Effector memory CD4-positive, alpha-beta T cell (primary cell): ENCODE measurements around the gene CHN1.

Source experiments
- DNase-seq, 3 donors: peaks; one replicate each; pipeline ENCODE4 v3.0.0-alpha.2; 2020
- H3K27ac ChIP-seq: 2 replicates; pipeline ENCODE4 v1.7.0; 2013; ENCODE audit warnings: mild to moderate bottlenecking, low read length, moderate library complexity; ENCODE audit not compliant: insufficient read depth, poor library complexity, severe bottlenecking
- H3K27me3 ChIP-seq: replicated peaks from 2 replicates; pipeline ENCODE4 v1.7.0; 2013; ENCODE audit warnings: mild to moderate bottlenecking, low read length; ENCODE audit not compliant: insufficient read depth, control insufficient read depth, poor library complexity, severe bottlenecking
- H3K36me3 ChIP-seq: 2 replicates; pipeline ENCODE4 v1.7.0; 2013; ENCODE audit warnings: mild to moderate bottlenecking, low read length, moderate library complexity; ENCODE audit not compliant: control insufficient read depth, insufficient read depth
- H3K4me1 ChIP-seq: 2 replicates; pipeline ENCODE4 v1.7.0; 2013; ENCODE audit warnings: low read length, mild to moderate bottlenecking; ENCODE audit not compliant: control insufficient read depth, insufficient read depth, poor library complexity, severe bottlenecking
- H3K4me3 ChIP-seq: 2 replicates; pipeline ENCODE4 v1.7.0; 2013; ENCODE audit warnings: low read length, low read depth, mild to moderate bottlenecking; ENCODE audit not compliant: insufficient read depth, poor library complexity, severe bottlenecking
- H3K9me3 ChIP-seq: 2 replicates; pipeline ENCODE4 v1.7.0; 2013; ENCODE audit warnings: mild to moderate bottlenecking, low read length, moderate library complexity; ENCODE audit not compliant: control insufficient read depth

Gene CHN1

DNA sequence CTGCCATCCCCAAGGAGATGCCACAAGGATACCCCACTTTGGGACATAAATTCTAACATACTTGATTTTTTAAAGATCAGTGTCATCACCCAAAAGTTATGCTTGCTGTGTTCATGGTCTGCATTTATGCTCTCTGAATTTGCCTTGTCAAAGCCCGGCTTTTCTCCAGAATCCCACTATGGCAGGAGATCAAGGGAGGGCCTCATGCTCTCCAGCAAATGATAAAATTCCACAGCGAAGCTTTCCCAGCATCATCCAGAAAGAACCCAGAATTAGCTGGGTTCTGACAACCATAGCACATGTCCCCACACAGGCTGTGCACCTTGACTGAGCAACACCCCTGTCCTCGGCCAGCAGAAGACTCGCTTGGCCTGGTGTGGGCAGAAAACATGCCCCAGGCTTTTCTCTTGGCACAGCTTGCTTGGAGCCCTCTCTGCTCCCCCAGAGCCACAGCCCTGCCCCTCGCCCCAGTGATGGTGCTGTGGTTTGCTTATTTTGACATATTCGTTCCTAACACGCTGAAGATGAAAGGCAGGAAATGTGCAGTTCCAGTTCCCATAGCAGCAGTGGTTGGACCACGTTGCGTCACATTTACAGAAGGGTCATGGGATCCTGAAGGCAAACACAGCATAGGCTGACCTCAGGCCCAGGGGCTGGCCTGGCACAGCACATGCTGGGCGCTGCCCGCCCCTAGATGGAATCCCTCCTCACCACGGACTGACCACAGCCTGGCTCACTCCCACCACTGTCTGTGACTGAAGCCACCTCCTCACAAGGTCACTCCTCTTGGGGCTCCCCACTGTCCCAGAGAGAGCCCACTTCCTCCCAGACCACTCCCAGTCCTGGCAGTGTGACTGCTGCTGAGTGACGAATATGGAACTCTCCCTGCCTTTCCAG lies 226.8 kb downstream of the CHN1 start:
- peak; percentile 65 to 76 (median 67) for DNase-seq
- H3K36me3 ChIP-seq = no peaks in the 10 kb centered on the region
- H3K4me3 ChIP-seq = peak overlapping the region; percentile 5
- no peaks in the 10 kb centered on the region for H3K9me3 ChIP-seq
- peak overlapping the region; percentile 62 for H3K27ac ChIP-seq
- H3K27me3 ChIP-seq = no peaks in the 10 kb centered on the region
- H3K4me1 ChIP-seq = peaks cover 22% of the 10 kb centered on the region

DNA sequence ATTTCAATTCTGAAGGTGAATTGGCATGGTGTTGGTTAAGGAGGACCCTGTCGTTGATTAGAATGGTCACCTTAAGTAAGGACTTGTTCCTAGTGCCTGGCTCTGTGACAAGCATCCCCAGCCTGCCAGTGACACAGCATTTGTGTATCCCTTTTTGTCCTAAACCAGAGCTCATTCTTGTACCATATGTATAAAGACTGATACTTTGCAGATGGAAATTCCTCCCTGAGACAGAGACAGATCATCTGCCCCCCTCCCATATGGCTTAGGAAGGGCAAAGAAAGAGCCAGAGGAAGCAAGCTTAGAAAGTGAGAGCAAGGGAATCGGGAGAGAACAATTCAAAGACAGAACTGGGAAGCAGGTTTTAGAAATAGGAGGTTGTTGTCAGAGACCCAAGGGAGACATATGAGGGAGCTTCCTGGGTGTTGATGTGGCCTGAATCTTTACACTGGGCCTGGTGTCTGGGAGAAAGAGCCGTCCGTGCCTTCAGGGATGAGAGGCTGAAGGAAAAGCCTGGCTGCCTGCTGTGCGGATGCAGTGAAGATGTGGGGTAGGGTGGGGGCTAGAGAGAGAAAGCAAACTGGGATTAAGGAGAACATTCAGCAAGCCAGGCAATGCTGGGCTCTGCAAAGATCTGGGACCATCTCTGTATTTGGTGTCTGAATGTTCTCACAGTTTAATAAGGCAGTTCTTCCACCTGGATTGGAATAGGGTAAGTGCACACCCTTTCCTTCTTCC lies 227.7 kb downstream of the CHN1 start:
- no peaks in the 10 kb centered on the region for H3K9me3 ChIP-seq
- no peaks in the 10 kb centered on the region for H3K36me3 ChIP-seq
- DNase-seq = no peak
- H3K4me3 ChIP-seq = no peak overlapping the region
- H3K4me1 ChIP-seq = peaks cover 22% of the 10 kb centered on the region
- no peaks in the 10 kb centered on the region for H3K27me3 ChIP-seq
- no peak overlapping the region for H3K27ac ChIP-seq

DNA sequence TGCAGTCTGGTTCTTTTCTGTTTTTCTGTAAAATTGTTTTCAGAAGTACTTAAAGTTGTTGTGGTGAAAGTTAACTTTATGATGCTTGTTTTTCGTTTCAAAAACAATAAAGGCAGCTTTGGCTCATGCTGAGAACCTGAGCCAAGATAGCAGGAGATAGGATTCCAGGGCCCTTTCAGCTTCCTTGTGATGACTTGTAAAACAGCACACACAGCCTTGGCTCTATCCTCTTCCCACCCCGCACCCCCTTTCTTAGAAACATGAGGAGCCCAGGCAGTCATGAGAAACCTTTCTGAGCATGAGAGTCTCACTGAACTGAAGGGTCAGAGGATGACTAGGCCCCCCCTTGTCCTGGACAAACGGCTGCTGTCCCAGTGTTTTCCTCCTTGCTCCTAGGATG lies 228.5 kb downstream of the CHN1 start:
- DNase-seq = no peak
- no peaks in the 10 kb centered on the region for H3K36me3 ChIP-seq
- no peaks in the 10 kb centered on the region for H3K27me3 ChIP-seq
- peaks cover 22% of the 10 kb centered on the region for H3K4me1 ChIP-seq
- no peak overlapping the region for H3K4me3 ChIP-seq
- H3K27ac ChIP-seq = no peak overlapping the region
- no peaks in the 10 kb centered on the region for H3K9me3 ChIP-seq

DNA sequence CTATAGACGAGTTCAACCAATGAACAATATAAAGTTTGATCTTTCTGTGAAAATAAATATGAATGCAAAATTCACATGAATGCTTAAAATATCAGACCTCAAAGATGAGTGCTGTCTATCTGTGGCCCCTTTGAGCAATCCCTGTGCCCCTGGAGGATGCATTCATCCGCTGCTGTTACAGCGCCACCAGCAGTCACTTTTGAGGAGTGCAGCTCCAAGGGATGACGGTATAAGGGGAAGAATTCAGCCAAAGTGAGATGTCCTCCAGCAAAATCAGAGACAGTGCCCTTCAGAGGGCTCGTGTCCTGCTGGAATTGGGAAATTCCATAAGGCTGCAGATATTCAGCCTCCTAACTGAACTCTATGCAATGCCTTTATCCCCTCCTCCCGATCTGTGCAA lies 229.0 kb downstream of the CHN1 start:
- H3K27me3 ChIP-seq = no peaks in the 10 kb centered on the region
- no peak overlapping the region for H3K4me3 ChIP-seq
- H3K9me3 ChIP-seq = no peaks in the 10 kb centered on the region
- peaks cover 22% of the 10 kb centered on the region for H3K4me1 ChIP-seq
- no peak overlapping the region for H3K27ac ChIP-seq
- no peaks in the 10 kb centered on the region for H3K36me3 ChIP-seq
- DNase-seq = no peak

DNA sequence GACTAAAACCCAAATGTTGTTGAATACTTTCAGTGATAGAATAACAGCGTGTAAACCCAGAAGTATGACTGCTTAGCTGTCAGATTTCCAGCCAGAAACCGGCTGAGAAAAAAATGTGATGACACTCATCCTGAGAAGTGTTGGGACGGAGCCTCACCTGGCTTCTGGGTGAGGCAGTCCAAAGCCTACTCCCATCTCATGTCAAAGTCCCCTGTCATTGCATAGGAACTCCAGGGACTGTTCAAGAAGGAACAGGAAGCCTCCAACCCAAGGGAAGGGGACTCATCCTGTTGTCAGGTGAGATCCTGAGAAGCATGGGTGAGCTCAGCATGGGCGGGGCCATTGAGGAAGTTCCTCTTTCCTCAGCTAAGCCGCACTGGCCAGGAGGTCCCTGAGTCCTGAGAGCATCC lies 229.6 kb downstream of the CHN1 start:
- H3K9me3 ChIP-seq = no peaks in the 10 kb centered on the region
- no peak overlapping the region for H3K4me3 ChIP-seq
- no peaks in the 10 kb centered on the region for H3K27me3 ChIP-seq
- peaks cover 22% of the 10 kb centered on the region for H3K4me1 ChIP-seq
- DNase-seq = no peak
- no peak overlapping the region for H3K27ac ChIP-seq
- no peaks in the 10 kb centered on the region for H3K36me3 ChIP-seq

DNA sequence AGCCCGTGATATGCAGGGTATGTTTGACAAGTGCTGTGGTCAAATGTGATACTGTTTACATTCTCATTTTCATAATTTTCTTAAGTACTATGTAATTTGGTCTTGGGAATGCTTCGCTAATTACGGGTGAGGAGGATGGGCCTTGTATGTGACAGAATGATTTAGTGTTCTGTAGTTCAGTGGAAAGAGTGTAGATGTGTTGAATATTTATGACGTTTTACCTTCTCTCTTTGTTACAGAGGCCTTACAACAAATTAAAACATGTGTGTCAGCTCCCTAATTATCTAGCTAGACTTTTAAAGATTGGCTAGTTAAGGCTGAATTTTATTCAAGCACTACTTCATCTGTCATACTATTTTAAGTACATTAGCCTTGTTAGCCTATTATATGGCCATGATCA lies 230.3 kb downstream of the CHN1 start:
- no peaks in the 10 kb centered on the region for H3K27me3 ChIP-seq
- H3K4me1 ChIP-seq = peaks cover 20% of the 10 kb centered on the region
- no peak overlapping the region for H3K27ac ChIP-seq
- no peaks in the 10 kb centered on the region for H3K36me3 ChIP-seq
- H3K9me3 ChIP-seq = no peaks in the 10 kb centered on the region
- DNase-seq = no peak
- no peak overlapping the region for H3K4me3 ChIP-seq

DNA sequence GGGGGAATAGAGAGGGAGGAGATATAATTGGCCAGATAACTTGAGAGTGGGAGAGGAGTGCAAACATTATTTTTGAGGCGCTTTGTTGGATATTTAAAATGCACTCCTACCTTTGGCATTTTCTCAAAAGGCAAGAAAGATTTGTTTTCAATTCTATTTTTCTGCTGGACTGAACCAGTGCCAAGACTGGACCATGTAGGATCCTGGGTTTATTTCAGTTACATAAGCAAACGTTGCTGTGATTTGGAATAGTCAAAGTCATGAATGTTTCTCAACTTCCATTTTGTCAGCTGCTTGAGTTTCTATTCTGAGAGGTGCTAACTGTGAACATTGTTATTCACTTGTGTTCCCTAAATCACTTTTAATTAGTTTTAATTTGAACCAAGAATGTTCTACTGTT lies 232.0 kb downstream of the CHN1 start:
- H3K36me3 ChIP-seq = no peaks in the 10 kb centered on the region
- no peaks in the 10 kb centered on the region for H3K27me3 ChIP-seq
- no peak for DNase-seq
- H3K27ac ChIP-seq = no peak overlapping the region
- peaks cover 8% of the 10 kb centered on the region for H3K4me1 ChIP-seq
- no peaks in the 10 kb centered on the region for H3K9me3 ChIP-seq
- no peak overlapping the region for H3K4me3 ChIP-seq

DNA sequence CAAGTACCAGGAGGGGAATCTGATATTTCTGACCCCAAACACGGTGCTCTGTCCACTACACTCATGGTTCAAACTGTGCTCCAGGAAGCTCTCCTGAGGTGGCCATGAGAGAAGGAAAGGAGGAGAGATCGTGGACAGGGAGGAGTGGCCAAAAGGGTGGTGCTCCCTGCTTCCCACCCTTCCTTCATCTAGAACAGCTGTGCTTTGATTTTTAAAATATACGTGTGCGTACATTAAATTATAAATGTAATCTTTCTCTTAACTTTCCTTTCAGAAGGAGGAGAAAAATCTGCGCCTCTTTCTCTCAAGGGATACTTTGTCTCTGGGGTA lies 232.7 kb downstream of the CHN1 start:
- Histone ChIP-seq H3K4me3 (no peak overlapping the region), H3K4me1 (no peaks in the 10 kb centered on the region), H3K9me3 (no peaks in the 10 kb centered on the region), H3K27ac (no peak overlapping the region), H3K36me3 (no peaks in the 10 kb centered on the region), H3K27me3 (no peaks in the 10 kb centered on the region)
- no peak for DNase-seq

DNA sequence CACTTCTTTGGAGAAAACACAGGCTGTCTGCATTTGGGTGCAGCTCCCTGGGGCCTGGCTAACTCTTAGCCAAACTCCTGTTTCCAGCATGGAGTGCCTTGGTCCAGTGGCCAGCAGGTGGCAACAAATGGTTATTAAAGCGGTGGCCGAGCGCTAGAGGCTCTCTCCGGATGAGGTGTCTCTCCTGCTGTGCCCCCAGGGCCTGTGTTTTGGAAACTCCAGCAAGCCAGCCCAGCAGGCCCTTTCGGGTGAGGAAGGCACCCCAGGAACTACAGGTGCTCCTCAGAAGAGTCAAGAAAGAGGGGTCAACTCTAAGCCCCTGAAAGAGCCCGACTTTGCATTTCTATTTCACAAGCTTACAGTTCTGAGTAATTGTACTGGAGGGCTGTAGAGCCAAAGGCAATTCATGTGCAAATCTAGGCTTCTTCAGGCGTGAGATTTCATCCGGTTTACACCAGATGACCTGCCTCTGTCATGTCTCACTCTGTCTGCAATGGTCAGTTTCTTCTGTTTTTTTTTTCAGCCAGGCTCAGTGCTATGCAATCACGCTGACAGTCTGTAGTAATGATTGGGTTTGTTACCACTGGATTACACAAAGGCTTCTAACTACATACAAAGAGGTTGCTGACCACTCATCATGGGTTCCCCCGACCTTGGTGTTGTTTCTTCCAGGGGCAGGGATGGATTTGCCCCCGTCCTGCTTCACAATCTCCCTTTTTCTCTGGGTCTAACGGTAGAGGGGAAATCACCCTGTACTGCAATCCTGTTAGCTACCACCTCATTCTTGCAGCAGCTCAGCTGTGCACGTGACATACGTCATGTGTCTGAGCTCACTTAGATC lies 233.3 kb downstream of the CHN1 start:
- no peaks in the 10 kb centered on the region for H3K4me1 ChIP-seq
- H3K9me3 ChIP-seq = no peaks in the 10 kb centered on the region
- H3K27me3 ChIP-seq = no peaks in the 10 kb centered on the region
- H3K27ac ChIP-seq = no peak overlapping the region
- no peak overlapping the region for H3K4me3 ChIP-seq
- DNase-seq = no peak
- H3K36me3 ChIP-seq = no peaks in the 10 kb centered on the region
